Neural cell (in vitro differentiated cells): ENCODE measurements around the gene PAK5. TPM values are rescaled to one million over a fixed set of nuclear protein-coding genes. Genes with fewer than 3 reads are reported as not detected.

Source experiments
- H2AFZ ChIP-seq: fragments of 200-600, 300-800 bp; sonication (generic), shearing (Covaris generic); 2 replicates; pipeline ENCODE4 v1.6.0; 2014; ENCODE audit warnings: low read depth, mild to moderate bottlenecking, antibody characterized with exemption, low read length, moderate library complexity
- H3F3A ChIP-seq: fragments of 200-600 bp; shearing (Covaris generic); 2 replicates; pipeline ENCODE4 v1.6.1; 2016; ENCODE audit warnings: mild to moderate bottlenecking, moderate library complexity, mixed read lengths, antibody characterized with exemption, low read length; ENCODE audit not compliant: insufficient read depth, poor library complexity, severe bottlenecking
- H3K27ac ChIP-seq: fragments of 200-600, 300-800 bp; sonication (generic), shearing (Covaris generic); 2 replicates; pipeline ENCODE4 v1.5.1; 2014; ENCODE audit warnings: mild to moderate bottlenecking, low read length, moderate library complexity
- H3K27me3 ChIP-seq: fragments of 300-800, 200-600 bp; sonication (generic), shearing (Covaris generic); 2 replicates; pipeline ENCODE4 v1.6.0; 2014; ENCODE audit warnings: mild to moderate bottlenecking, low read depth, low read length, moderate library complexity; ENCODE audit not compliant: insufficient read depth
- H3K36me3 ChIP-seq: fragments of 300-800, 200-600 bp; sonication (generic), shearing (Covaris generic); 2 replicates; pipeline ENCODE4 v1.5.1; 2014; ENCODE audit warnings: mild to moderate bottlenecking, antibody characterized with exemption, low read length, moderate library complexity; ENCODE audit not compliant: insufficient read depth
- H3K4me2 ChIP-seq: fragments of 300-800, 200-600 bp; sonication (generic), shearing (Covaris generic); 2 replicates; pipeline ENCODE4 v1.6.0; 2014; ENCODE audit warnings: mild to moderate bottlenecking, low read length
- H3K4me3 ChIP-seq: fragments of 300-800, 200-600 bp; sonication (generic), shearing (Covaris generic); 2 replicates; pipeline ENCODE4 v1.5.1; 2014; ENCODE audit warnings: mild to moderate bottlenecking, low read length, moderate library complexity
- H3K79me2 ChIP-seq: fragments of 200-600 bp; shearing (Covaris generic); replicated peaks from 2 replicates; pipeline ENCODE4 v1.6.0; 2014; ENCODE audit warnings: mild to moderate bottlenecking, low read length, moderate library complexity; ENCODE audit not compliant: insufficient read depth
- H3K9ac ChIP-seq: fragments of 300-800, 200-600 bp; sonication (generic), shearing (Covaris generic); 2 replicates; pipeline ENCODE4 v1.6.1; 2016; ENCODE audit warnings: mild to moderate bottlenecking, low read length, mixed read lengths
- H3K9me2 ChIP-seq: fragments of 200-600 bp; shearing (Covaris generic); 2 replicates; pipeline ENCODE4 v1.6.1; 2016; ENCODE audit warnings: mild to moderate bottlenecking, low read length, mixed read lengths; ENCODE audit not compliant: insufficient read depth
- H3K9me3 ChIP-seq: fragments of 200-600, 300-800 bp; sonication (generic), shearing (Covaris generic); 2 replicates; pipeline ENCODE4 v1.6.1; 2016; ENCODE audit warnings: mild to moderate bottlenecking, mixed run types, low read length, moderate library complexity, mixed read lengths
- H4K20me1 ChIP-seq: fragments of 200-600 bp; shearing (Covaris generic); 2 replicates; pipeline ENCODE4 v1.6.1; 2016; ENCODE audit warnings: mild to moderate bottlenecking, mixed run types; ENCODE audit not compliant: insufficient read depth
- CTCF ChIP-seq: fragments of 450-650 bp; IDR thresholded peaks from 2 replicates; pipeline ENCODE4 v1.5.1; 2014; ENCODE audit warnings: antibody characterized with exemption, mild to moderate bottlenecking, moderate library complexity; ENCODE audit not compliant: poor library complexity, severe bottlenecking
- EP300 ChIP-seq: fragments of 450-650 bp; conservative IDR thresholded peaks from 2 replicates; pipeline ENCODE4 v1.6.1; 2014; ENCODE audit warnings: antibody characterized with exemption, mild to moderate bottlenecking, moderate library complexity; ENCODE audit not compliant: poor library complexity, severe bottlenecking
- EZH2 ChIP-seq: fragments of 200-600, 300-800 bp; shearing (Covaris generic), sonication (generic); IDR thresholded peaks from 2 replicates; pipeline ENCODE4 v1.6.1; 2014; ENCODE audit warnings: antibody characterized with exemption, low read length, borderline replicate concordance, mild to moderate bottlenecking; ENCODE audit not compliant: insufficient read depth, poor library complexity, severe bottlenecking
- MXI1 ChIP-seq: fragments of 450-650 bp; conservative IDR thresholded peaks from 2 replicates; pipeline ENCODE4 v1.6.1; 2014; ENCODE audit warnings: antibody characterized with exemption, mild to moderate bottlenecking; ENCODE audit not compliant: poor library complexity, severe bottlenecking
- POLR2AphosphoS5 ChIP-seq: IDR thresholded peaks from 2 replicates; pipeline ENCODE4 v1.6.1; 2012
- RAD21 ChIP-seq: fragments of 450-650 bp; conservative IDR thresholded peaks from 2 replicates; pipeline ENCODE4 v1.6.1; 2014; ENCODE audit warnings: antibody characterized with exemption, mild to moderate bottlenecking, moderate library complexity
- REST ChIP-seq: IDR thresholded peaks from 2 replicates; pipeline ENCODE4 v1.6.1; 2012; ENCODE audit warnings: borderline replicate concordance
- SMC3 ChIP-seq: fragments of 450-650 bp; conservative IDR thresholded peaks from 2 replicates; pipeline ENCODE4 v1.6.1; 2014; ENCODE audit warnings: antibody characterized with exemption, mild to moderate bottlenecking, moderate library complexity; ENCODE audit not compliant: poor library complexity
- TAF1 ChIP-seq: IDR thresholded peaks from 2 replicates; pipeline ENCODE4 v1.6.1; 2012; ENCODE audit warnings: low read depth
- polyA plus RNA-seq: library from polyadenylated mRNA; depleted of rRNA; stranded (reverse); fragments of >200 nt; gene quantifications from 2 replicates; pipeline ENCODE4 v1.2.3, GENCODE V29; 2014

The PAK5 gene
- polyA plus RNA-seq, 1 donor from 2014 or later, result 48.3 TPM

- Histone ChIP-seq H3K9me2 (no peaks in the 10 kb centered on the region), H3K36me3 (peaks cover 13% of the 10 kb centered on the region), H3K4me2 (no peak overlapping the region), H3K9ac (no peak overlapping the region), H4K20me1 (no peaks in the 10 kb centered on the region), H3K9me3 (no peaks in the 10 kb centered on the region), H3F3A (no peaks in the 10 kb centered on the region), H3K4me3 (no peak overlapping the region), H3K27ac (no peak overlapping the region), H2AFZ (no peak overlapping the region), H3K27me3 (no peaks in the 10 kb centered on the region), H3K79me2 (no peaks in the 10 kb centered on the region)
- TF ChIP-seq EZH2, result no peak
These were observed 256.7 kb downstream of the PAK5 start for GRCh38 chr20:9582137-9582536.

- Histone ChIP-seq H3K9ac (no peak overlapping the region), H4K20me1 (no peaks in the 10 kb centered on the region), H3K9me2 (no peaks in the 10 kb centered on the region), H3F3A (no peaks in the 10 kb centered on the region), H3K79me2 (no peaks in the 10 kb centered on the region), H2AFZ (no peak overlapping the region), H3K4me3 (no peak overlapping the region), H3K27me3 (no peaks in the 10 kb centered on the region), H3K4me2 (no peak overlapping the region), H3K9me3 (no peaks in the 10 kb centered on the region), H3K36me3 (peaks cover 13% of the 10 kb centered on the region), H3K27ac (no peak overlapping the region)
- TF ChIP-seq POLR2AphosphoS5 (no peak), REST (peak; percentile 22)
These were observed 257.4 kb downstream of the PAK5 start for GRCh38 chr20:9581509-9581908.

GRCh38 chr20:9578594-9578993 lies 260.3 kb downstream of the PAK5 start:
- no peaks in the 10 kb centered on the region for H3F3A ChIP-seq
- peaks cover 13% of the 10 kb centered on the region for H3K36me3 ChIP-seq
- no peak overlapping the region for H3K9ac ChIP-seq
- no peaks in the 10 kb centered on the region for H3K9me2 ChIP-seq
- no peaks in the 10 kb centered on the region for H3K79me2 ChIP-seq
- no peak overlapping the region for H3K4me2 ChIP-seq
- H3K27ac ChIP-seq, result no peak overlapping the region
- H3K9me3 ChIP-seq, result no peaks in the 10 kb centered on the region
- TF ChIP-seq RAD21, result no peak
- no peak for TF ChIP-seq SMC3
- no peak for TF ChIP-seq TAF1
- no peak for TF ChIP-seq CTCF
- TF ChIP-seq POLR2AphosphoS5, result no peak
- TF ChIP-seq MXI1, result no peak
- TF ChIP-seq EP300, result no peak
- H4K20me1 ChIP-seq, result no peaks in the 10 kb centered on the region
- no peaks in the 10 kb centered on the region for H3K27me3 ChIP-seq
- no peak overlapping the region for H3K4me3 ChIP-seq
- H2AFZ ChIP-seq, result no peak overlapping the region
